ENCODE data around the gene DNAH1.

The DNAH1 gene

GRCh38 chr3:52289747-52290595 is 26.1 kb upstream of the DNAH1 start:
- H3K4me3 ChIP-seq (ENCODE audit: low read depth, low read length), result no peak overlapping the region
- no peaks in the 10 kb centered on the region for H3K36me3 ChIP-seq
- H3K27me3 ChIP-seq, result no peaks in the 10 kb centered on the region
- no peaks in the 10 kb centered on the region for H3K9me3 ChIP-seq
- no peak for DNase-seq
- TF ChIP-seq CTCF (IDR thresholded peaks at IDR 0.05; ENCODE audit: low read depth, low read length), result no peak
- H3K4me1 ChIP-seq, result no peaks in the 10 kb centered on the region

GRCh38 chr3:52290596-52291507 is 25.3 kb upstream of the DNAH1 start:
- H3K27me3 ChIP-seq, result no peaks in the 10 kb centered on the region
- no peaks in the 10 kb centered on the region for H3K9me3 ChIP-seq
- no peak for DNase-seq
- H3K36me3 ChIP-seq, result no peaks in the 10 kb centered on the region
- TF ChIP-seq CTCF (IDR thresholded peaks at IDR 0.05; ENCODE audit: low read depth, low read length), result no peak
- H3K4me1 ChIP-seq, result no peaks in the 10 kb centered on the region
- no peak overlapping the region for H3K4me3 ChIP-seq (ENCODE audit: low read depth, low read length)

- Histone ChIP-seq H3K4me1 (no peaks in the 10 kb centered on the region), H3K9me3 (no peaks in the 10 kb centered on the region), H3K27me3 (no peaks in the 10 kb centered on the region), H3K36me3 (no peaks in the 10 kb centered on the region), H3K4me3 (ENCODE audit: low read depth, low read length) (no peak overlapping the region)
- peak; percentile 51 for DNase-seq
- peak; percentile 46 for TF ChIP-seq CTCF (IDR thresholded peaks at IDR 0.05; ENCODE audit: low read depth, low read length)
Measured at GRCh38 chr3:52291508-52292181, 24.5 kb upstream of the DNAH1 start.

- no peak overlapping the region for H3K4me3 ChIP-seq (ENCODE audit: low read depth, low read length)
- no peak for TF ChIP-seq CTCF (IDR thresholded peaks at IDR 0.05; ENCODE audit: low read depth, low read length)
- H3K36me3 ChIP-seq, result no peaks in the 10 kb centered on the region
- H3K27me3 ChIP-seq, result no peaks in the 10 kb centered on the region
- H3K4me1 ChIP-seq, result no peaks in the 10 kb centered on the region
- H3K9me3 ChIP-seq, result no peaks in the 10 kb centered on the region
- no peak for DNase-seq
Measured at GRCh38 chr3:52292247-52293065, 23.7 kb upstream of the DNAH1 start.

GRCh38 chr3:52293491-52294319 is 22.4 kb upstream of the DNAH1 start:
- no peak for DNase-seq
- H3K36me3 ChIP-seq, result no peaks in the 10 kb centered on the region
- no peak for TF ChIP-seq CTCF (IDR thresholded peaks at IDR 0.05; ENCODE audit: low read depth, low read length)
- no peaks in the 10 kb centered on the region for H3K27me3 ChIP-seq
- no peak overlapping the region for H3K4me3 ChIP-seq (ENCODE audit: low read depth, low read length)
- no peaks in the 10 kb centered on the region for H3K4me1 ChIP-seq
- no peaks in the 10 kb centered on the region for H3K9me3 ChIP-seq

Measured in BE2C (cell line).